K562 (cell line): ENCODE measurements around the gene TEDDM1. TPM values are rescaled to one million over a fixed set of nuclear protein-coding genes. Genes with fewer than 3 reads are reported as not detected.

Experiments used
- CEBPG ChIP-seq, 3 experiments: fragments of 200-800 bp in 1 of 3; sonication (Bioruptor generic) in 1 of 3; sonication (generic) in 1 of 3; formaldehyde crosslinking in 1 of 3; IDR thresholded peaks in 2 of 3; conservative IDR thresholded peaks in 1 of 3; 2 replicates each; pipeline versions ENCODE4 v1.6.1 to v1.8.0; 2016 to 2022; ENCODE audit warnings: missing compliant biosample characterization in 2 of 3, missing genetic modification characterization in 2 of 3, mild to moderate bottlenecking in 1 of 3, missing genetic modification reagents in 1 of 3
- EGR1 ChIP-seq: fragments of 450-650 bp; conservative IDR thresholded peaks from 2 replicates; pipeline ENCODE4 v1.6.1; 2017; ENCODE audit warnings: mild to moderate bottlenecking
- EWSR1 ChIP-seq: fragments of 450-650 bp; IDR thresholded peaks from 2 replicates; pipeline ENCODE4 v1.6.1; 2018; ENCODE audit warnings: borderline replicate concordance, mild to moderate bottlenecking, low read depth, moderate library complexity; ENCODE audit not compliant: partially characterized antibody
- FOXJ2 ChIP-seq: fragments of 200-800 bp; sonication (Bioruptor generic); IDR thresholded peaks from 2 replicates; pipeline ENCODE4 v1.6.1; 2016; ENCODE audit warnings: missing genetic modification characterization, missing compliant biosample characterization
- FOXK1 ChIP-seq: sonication (generic); formaldehyde crosslinking; IDR thresholded peaks from 2 replicates; pipeline ENCODE4 v1.8.0; 2022; ENCODE audit warnings: missing genetic modification reagents, mild to moderate bottlenecking, borderline replicate concordance
- JUN ChIP-seq, 2 experiments: sonication (generic) in 1 of 2; formaldehyde crosslinking in 1 of 2; IDR thresholded peaks; 2 replicates each; pipeline versions ENCODE4 v1.6.1 to v1.8.0; 2012 to 2022; ENCODE audit warnings: borderline replicate concordance in 2 of 2, mild to moderate bottlenecking in 2 of 2, improper control_type of control experiment in 1 of 2, low read depth in 1 of 2, low read length in 1 of 2, missing genetic modification reagents in 1 of 2
- KDM2B ChIP-seq: fragments of 250-450 bp; sonication (Bioruptor Pico); IDR thresholded peaks from 2 replicates; pipeline ENCODE4 v1.8.0; 2021; ENCODE audit warnings: mild to moderate bottlenecking, moderate library complexity
- LEF1 ChIP-seq: fragments of 450-650 bp; IDR thresholded peaks from 2 replicates; pipeline ENCODE4 v1.6.1; 2016; ENCODE audit warnings: mild to moderate bottlenecking
- MGA ChIP-seq: fragments of 450-650 bp; IDR thresholded peaks from 2 replicates; pipeline ENCODE4 v1.6.1; 2016; ENCODE audit warnings: mild to moderate bottlenecking, moderate library complexity
- SRF ChIP-seq, 2 experiments: fragments of 250-450, 450-650 bp in 1 of 2; sonication (Bioruptor Pico) in 1 of 2; sonication (generic) in 1 of 2; formaldehyde crosslinking; IDR thresholded peaks; 2 replicates each; pipeline versions ENCODE4 v1.5.0 to v1.5.1; 2020 to 2022; ENCODE audit warnings: mild to moderate bottlenecking in 1 of 2, missing genetic modification reagents in 1 of 2
- ZNF384 ChIP-seq: IDR thresholded peaks from 2 replicates; pipeline ENCODE4 v1.6.1; 2012; ENCODE audit warnings: low read depth, low read length, improper control_type of control experiment
- ZNF589 ChIP-seq: fragments of 200-800 bp; sonication (Bioruptor generic); IDR thresholded peaks from 2 replicates; pipeline ENCODE4 v1.6.1; 2016; ENCODE audit warnings: low read depth, missing genetic modification characterization, missing compliant biosample characterization
- polyA plus RNA-seq, 8 experiments: library from polyadenylated mRNA; depleted of rRNA in 4 of 8; stranded (reverse) in 5 of 8; unstranded in 3 of 8; fragments of >200 nt; fragmentation: Nextera tagmentation in 2 of 8; fragmentation: Illumina TruSeq in 1 of 8; extraction: Ambion mirVana in 2 of 8; extraction: Trizol in 1 of 8; gene quantifications; 2 replicates each; pipeline versions ENCODE4 v1.2.1 to v1.2.3, GENCODE V29; 2011 to 2014; ENCODE audit warnings: inconsistent platforms in 1 of 8, missing spikeins in 1 of 8
- total RNA-seq, 7 experiments: library from RNA; depleted of rRNA in 6 of 7; stranded (reverse); fragments of >200 nt in 6 of 7; fragmentation: Illumina TruSeq in 2 of 7; extraction: Trizol in 2 of 7; gene quantifications; 2 replicates each; pipeline versions ENCODE4 v1.2.1 to v1.2.3, GENCODE V29; 2011 to 2021; ENCODE audit warnings: low replicate concordance in 1 of 7
- TF ChIP-seq, protein P1 (sequence below): fragments of 450-650 bp; formaldehyde crosslinking; IDR thresholded peaks from 2 replicates; pipeline ENCODE4 v1.4.0; 2022; ENCODE audit warnings: missing genetic modification characterization

The TEDDM1 gene
- total and polyA plus RNA-seq, 9 of the 15 experiments (the other 6 are each of a cell fraction or from before 2014, with no cell fraction given), result not detected

GRCh38 chr1:182394055-182394775 is 6.3 kb downstream of the TEDDM1 start (continued):
- TF ChIP-seq, protein P1, sequence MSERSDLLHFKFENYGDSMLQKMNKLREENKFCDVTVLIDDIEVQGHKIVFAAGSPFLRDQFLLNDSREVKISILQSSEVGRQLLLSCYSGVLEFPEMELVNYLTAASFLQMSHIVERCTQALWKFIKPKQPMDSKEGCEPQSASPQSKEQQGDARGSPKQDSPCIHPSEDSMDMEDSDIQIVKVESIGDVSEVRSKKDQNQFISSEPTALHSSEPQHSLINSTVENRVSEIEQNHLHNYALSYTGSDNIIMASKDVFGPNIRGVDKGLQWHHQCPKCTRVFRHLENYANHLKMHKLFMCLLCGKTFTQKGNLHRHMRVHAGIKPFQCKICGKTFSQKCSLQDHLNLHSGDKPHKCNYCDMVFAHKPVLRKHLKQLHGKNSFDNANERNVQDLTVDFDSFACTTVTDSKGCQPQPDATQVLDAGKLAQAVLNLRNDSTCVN, result no peak
- TF ChIP-seq LEF1, result no peak
- no peak for TF ChIP-seq FOXJ2 (tag)
- TF ChIP-seq FOXK1 (CRISPR knock-in tag), result no peak
- no peak for TF ChIP-seq JUN (IDR thresholded peaks at IDR 0.05; ENCODE audit: borderline replicate concordance, low read depth, low read length)
- no peak for TF ChIP-seq JUN (CRISPR knock-in tag; IDR thresholded peaks at IDR 0.05; ENCODE audit: borderline replicate concordance)
- 0 out of 2 replicates have a peak, but pooled peaks have one; percentile 33 for TF ChIP-seq EGR1
- no peak for TF ChIP-seq KDM2B (CRISPR knock-in tag)
- TF ChIP-seq CEBPG (CRISPR knock-in tag; IDR thresholded peaks at IDR 0.05), result 0 out of 2 replicates have a peak, but pooled peaks have one; percentile 14
- no peak for TF ChIP-seq CEBPG (tag; conservative IDR thresholded peaks at IDR 0.05 in 1 of 2, IDR thresholded peaks at IDR 0.05 in 1 of 2)
- peak in 1 of 2 experiments; percentile 16; a peak in 1 of 4 replicates for TF ChIP-seq SRF (CRISPR knock-in tag; IDR thresholded peaks at IDR 0.05)
- TF ChIP-seq MGA, result peak; percentile 39; the same call in 1 of the 2 replicates
- no peak for TF ChIP-seq EWSR1
- no peak for TF ChIP-seq ZNF589 (CRISPR knock-in tag)
- TF ChIP-seq ZNF384, result no peak
